Endothelial cell of umbilical vein (primary cell): ENCODE results near the gene CLSTN2.

Experiments
- CTCF ChIP-seq, 2 donors: IDR thresholded peaks; 1 replicate in 1 of 2; 2 replicates in 1 of 2; pipeline ENCODE4 v1.5.1; 2011; ENCODE audit warnings: low read length in 2 of 2, mild to moderate bottlenecking in 2 of 2, moderate library complexity in 2 of 2, control low read depth in 1 of 2, inconsistent platforms in 1 of 2, low read depth in 1 of 2; ENCODE audit not compliant: insufficient read depth in 1 of 2; ENCODE audit errors: extremely low read depth in 1 of 2
- EZH2 ChIP-seq: IDR thresholded peaks from 2 replicates; pipeline ENCODE4 v1.6.1; 2012; ENCODE audit warnings: borderline replicate concordance, low read depth, mild to moderate bottlenecking, moderate library complexity, low read length, inconsistent platforms; ENCODE audit not compliant: severe bottlenecking
- GATA2 ChIP-seq: IDR thresholded peaks from 2 replicates; pipeline ENCODE4 v1.7.0; 2011; ENCODE audit warnings: low read depth, mild to moderate bottlenecking, moderate library complexity, mixed read lengths, low read length; ENCODE audit not compliant: insufficient read length, insufficient read depth
- JUN ChIP-seq: IDR thresholded peaks from 2 replicates; pipeline ENCODE4 v1.6.1; 2011; ENCODE audit warnings: borderline replicate concordance, low read depth; ENCODE audit not compliant: insufficient read length, insufficient read depth
- MAX ChIP-seq: IDR thresholded peaks from 2 replicates; pipeline ENCODE4 v1.6.1; 2011; ENCODE audit not compliant: insufficient read depth, insufficient read length
- POLR2A ChIP-seq: IDR thresholded peaks from 2 replicates; pipeline ENCODE4 v1.6.1; 2012; ENCODE audit warnings: low read depth, mild to moderate bottlenecking, control low read depth, low read length
- POLR2AphosphoS5 ChIP-seq: IDR thresholded peaks from 2 replicates; pipeline ENCODE4 v1.6.1; 2012; ENCODE audit warnings: low read depth, mild to moderate bottlenecking, control low read depth, low read length, moderate library complexity; ENCODE audit not compliant: insufficient read depth

- TF ChIP-seq GATA2: no peak
- TF ChIP-seq EZH2: no peak
- TF ChIP-seq POLR2AphosphoS5: no peak
- no peak for TF ChIP-seq CTCF (IDR thresholded peaks at IDR 0.05; ENCODE audit: extremely low read depth in 1 of 2, insufficient read depth in 1 of 2, low read depth in 1 of 2, low read length in 2 of 2)
- TF ChIP-seq MAX: no peak
- TF ChIP-seq POLR2A: no peak
- no peak for TF ChIP-seq JUN
These were observed 628.3 kb downstream of the CLSTN2 start for GRCh38 chr3:140563206-140563760.
